Upper lobe of left lung (tissue), 6 donors: ENCODE results near the gene SCAMP1. TPM values are rescaled to one million over a fixed set of nuclear protein-coding genes. Genes with fewer than 3 reads are reported as not detected.

ENCODE experiments used
- ATAC-seq, 2 donors: fragments of 200-7000 bp; cut with Tn5 transposase; one replicate each; pipeline ENCODE4 v1.9.1; 2022; ENCODE audit warnings: mild to moderate bottlenecking in 2 of 2, moderate library complexity in 2 of 2; ENCODE audit not compliant: low FRiP score in 2 of 2
- DNase-seq, 2 donors: peaks; one replicate each; pipeline ENCODE4 v3.0.0-alpha.2; 2019 to 2020
- H3K27ac ChIP-seq, 4 donors: fragments of 200-600 bp; sonication (generic); one replicate each; pipeline ENCODE4 v1.5.1; 2016 to 2019
- H3K27me3 ChIP-seq, 4 donors: fragments of 200-600 bp; sonication (generic); one replicate each; pipeline ENCODE4 v1.5.1; 2017 to 2019
- H3K36me3 ChIP-seq, 4 donors: fragments of 200-600 bp; sonication (generic); one replicate each; pipeline ENCODE4 v1.5.1; 2016 to 2019
- H3K4me1 ChIP-seq, 4 donors: fragments of 200-600 bp; sonication (generic); one replicate each; pipeline ENCODE4 v1.5.1; 2018 to 2019
- H3K4me3 ChIP-seq, 4 donors: fragments of 200-600 bp; sonication (generic); one replicate each; pipeline ENCODE4 v1.5.1; 2017 to 2019; ENCODE audit warnings: mild to moderate bottlenecking in 2 of 4, moderate library complexity in 1 of 4
- H3K9me3 ChIP-seq, 4 donors: fragments of 200-600 bp; sonication (generic); one replicate each; pipeline ENCODE4 v1.5.1; 2018 to 2019
- CTCF ChIP-seq, 6 experiments: fragments of 450-650 bp in 4 of 6; fragments of 200-600 bp in 2 of 6; sonication (generic) in 2 of 6; IDR thresholded peaks; one replicate each; pipeline ENCODE4 v1.5.1; 2016 to 2019; ENCODE audit warnings: antibody characterized with exemption in 6 of 6
- EP300 ChIP-seq, 4 donors: sonication (generic); formaldehyde crosslinking; IDR thresholded peaks; one replicate each; pipeline ENCODE4 v1.5.1; 2017; ENCODE audit warnings: antibody characterized with exemption in 4 of 4, control low read depth in 2 of 4
- POLR2A ChIP-seq, 4 donors: fragments of 450-650 bp; IDR thresholded peaks; one replicate each; pipeline ENCODE4 v1.5.1; 2016 to 2017; ENCODE audit warnings: antibody characterized with exemption in 4 of 4, mild to moderate bottlenecking in 2 of 4
- POLR2AphosphoS5 ChIP-seq, 2 donors: sonication (generic); formaldehyde crosslinking; IDR thresholded peaks; one replicate each; pipeline ENCODE4 v1.5.1; 2017; ENCODE audit warnings: antibody characterized with exemption in 2 of 2
- WGBS, 2 donors: methylation state at CpG; one replicate each; pipeline ENCODE4 v1.1.5; 2017 to 2018; 5-methylcytosine and 5-hydroxymethylcytosine counted together
- total RNA-seq, 6 donors: library from RNA; depleted of rRNA in 4 of 6; stranded (reverse); fragments of >200 nt in 4 of 6; gene quantifications; one replicate each; pipeline versions ENCODE4 v1.1.0 to v1.2.1, GENCODE V29; 2016 to 2021
- donor health status: DM: no; HTN: no; CAD: no; lungs with moderate emphysema.
- donor health status: DM: no; HTN: yes; CAD: no; lungs with severe emphysema.

Gene SCAMP1
- total RNA-seq, 6 donors from 2014 or later, result 5.3 to 37.3 (median 25.1) TPM

GRCh38 chr5:78511121-78511906 is 150.9 kb downstream of the SCAMP1 start:
- no peaks in the 10 kb centered on the region for H3K36me3 ChIP-seq
- H3K27me3 ChIP-seq, result no peaks in the 10 kb centered on the region
- H3K27ac ChIP-seq, result peak overlapping the region; percentile 57 to 86 (median 72)
- peak overlapping the region in 1 of 4 donors; percentile 69 for H3K4me3 ChIP-seq
- H3K4me1 ChIP-seq, result peaks cover 16 to 27% (median 21%) of the 10 kb centered on the region in 4 donors
- ATAC-seq (peak in 1 of 2 donors; percentile 62), DNase-seq (peak in 1 of 2 donors; percentile 56)
- WGBS, 2 donors, result 67 to 75% methylated on average over 8 to 10 of the region's 10 CpGs
- H3K9me3 ChIP-seq, result no peaks in the 10 kb centered on the region
- TF ChIP-seq EP300 (IDR thresholded peaks at IDR 0.05) (no peak), POLR2A (IDR thresholded peaks at IDR 0.05) (peak in 1 of 4 donors; percentile 70), CTCF (IDR thresholded peaks at IDR 0.05) (no peak)

GRCh38 chr5:78512435-78512834 is 152.0 kb downstream of the SCAMP1 start:
- Histone ChIP-seq H3K4me3 (no peak overlapping the region), H3K9me3 (no peaks in the 10 kb centered on the region), H3K36me3 (no peaks in the 10 kb centered on the region), H3K27ac (no peak overlapping the region), H3K4me1 (peaks cover 16 to 27% (median 21%) of the 10 kb centered on the region in 4 donors), H3K27me3 (no peaks in the 10 kb centered on the region)
- TF ChIP-seq POLR2AphosphoS5 (IDR thresholded peaks at IDR 0.05) (no peak), EP300 (IDR thresholded peaks at IDR 0.05) (no peak), POLR2A (IDR thresholded peaks at IDR 0.05) (no peak), CTCF (IDR thresholded peaks at IDR 0.05) (no peak)
- ATAC-seq, result no peak
- 96 to 97% methylated on average over 3 of the region's 3 CpGs for WGBS, 2 donors
- no peak for DNase-seq

- no peak for ATAC-seq
- H3K27me3 ChIP-seq, result no peaks in the 10 kb centered on the region
- 79 to 82% methylated on average over 5 to 6 of the region's 6 CpGs for WGBS, 2 donors
- TF ChIP-seq EP300 (IDR thresholded peaks at IDR 0.05) (no peak), POLR2AphosphoS5 (IDR thresholded peaks at IDR 0.05) (no peak)
- no peak for DNase-seq
- no peaks in the 10 kb centered on the region for H3K36me3 ChIP-seq
- H3K4me1 ChIP-seq, result peaks cover 20 to 34% (median 23%) of the 10 kb centered on the region in 4 donors
- H3K27ac ChIP-seq, result no peak overlapping the region
- H3K4me3 ChIP-seq, result no peak overlapping the region
- H3K9me3 ChIP-seq, result no peaks in the 10 kb centered on the region
Observed at GRCh38 chr5:78513441-78513840, 153.0 kb downstream of the SCAMP1 start.

GRCh38 chr5:78514427-78515330 is 154.3 kb downstream of the SCAMP1 start:
- peaks cover 26 to 39% (median 29%) of the 10 kb centered on the region in 4 donors for H3K4me1 ChIP-seq
- TF ChIP-seq POLR2A (IDR thresholded peaks at IDR 0.05) (no peak), CTCF (IDR thresholded peaks at IDR 0.05) (no peak), POLR2AphosphoS5 (IDR thresholded peaks at IDR 0.05) (no peak), EP300 (IDR thresholded peaks at IDR 0.05) (no peak)
- no peaks in the 10 kb centered on the region for H3K36me3 ChIP-seq
- DNase-seq, result no peak
- H3K9me3 ChIP-seq, result no peaks in the 10 kb centered on the region
- no peak for ATAC-seq
- no peak overlapping the region for H3K27ac ChIP-seq
- WGBS, 2 donors, result 67 to 76% methylated on average over 8 of the region's 8 CpGs
- H3K27me3 ChIP-seq, result no peaks in the 10 kb centered on the region
- no peak overlapping the region for H3K4me3 ChIP-seq

- no peaks in the 10 kb centered on the region for H3K9me3 ChIP-seq
- H3K36me3 ChIP-seq, result no peaks in the 10 kb centered on the region
- no peak overlapping the region for H3K4me3 ChIP-seq
- DNase-seq (no peak), ATAC-seq (no peak)
- no peak overlapping the region for H3K27ac ChIP-seq
- peaks cover 20 to 30% (median 22%) of the 10 kb centered on the region in 4 donors for H3K4me1 ChIP-seq
- TF ChIP-seq CTCF (IDR thresholded peaks at IDR 0.05), result no peak
- TF ChIP-seq EP300 (IDR thresholded peaks at IDR 0.05), result no peak
- TF ChIP-seq POLR2AphosphoS5 (IDR thresholded peaks at IDR 0.05), result no peak
- TF ChIP-seq POLR2A (IDR thresholded peaks at IDR 0.05), result no peak
- 90 to 94% methylated on average over 3 of the region's 3 CpGs for WGBS, 2 donors
- H3K27me3 ChIP-seq, result no peaks in the 10 kb centered on the region
Observed at GRCh38 chr5:78515670-78516069, 155.3 kb downstream of the SCAMP1 start.
